Stimulated activated CD8-positive, alpha-beta memory T cell treated with anti-CD3 and anti-CD28 coated beads, Interleukin-7, amount 100 ng/mL, for 48 hours (primary cell): ENCODE results near the gene DNAH5.

Source experiments
- DNase-seq, 2 donors: peaks; one replicate each; pipeline ENCODE4 v3.0.0-alpha.2; 2020; ENCODE audit warnings: low read depth in 1 of 2; ENCODE audit errors: extremely low read depth in 1 of 2

The DNAH5 gene

DNA sequence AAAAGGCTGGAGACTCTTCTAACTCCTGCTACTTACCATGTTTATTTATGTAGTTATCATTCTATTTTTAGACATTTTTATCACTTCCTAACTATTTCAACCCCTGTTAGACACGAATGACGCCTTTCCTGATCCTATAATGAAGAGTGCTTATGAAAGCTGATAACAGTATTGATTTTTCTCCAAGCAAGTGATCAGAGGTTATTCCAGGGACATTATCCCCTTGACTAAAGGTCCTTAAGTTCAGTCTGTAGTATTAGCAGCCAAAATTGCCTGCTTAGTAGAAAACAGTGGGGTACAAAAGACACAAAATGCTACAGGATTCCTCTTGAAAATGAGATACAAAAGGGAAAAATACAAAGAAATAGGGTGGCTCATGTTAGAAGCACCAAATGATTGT, 235.6 kb downstream of the DNAH5 start:
- no peak for DNase-seq

- DNase-seq, result no peak
Measured at GRCh38 chr5:13708432-13708831, 236.1 kb downstream of the DNAH5 start.

DNA sequence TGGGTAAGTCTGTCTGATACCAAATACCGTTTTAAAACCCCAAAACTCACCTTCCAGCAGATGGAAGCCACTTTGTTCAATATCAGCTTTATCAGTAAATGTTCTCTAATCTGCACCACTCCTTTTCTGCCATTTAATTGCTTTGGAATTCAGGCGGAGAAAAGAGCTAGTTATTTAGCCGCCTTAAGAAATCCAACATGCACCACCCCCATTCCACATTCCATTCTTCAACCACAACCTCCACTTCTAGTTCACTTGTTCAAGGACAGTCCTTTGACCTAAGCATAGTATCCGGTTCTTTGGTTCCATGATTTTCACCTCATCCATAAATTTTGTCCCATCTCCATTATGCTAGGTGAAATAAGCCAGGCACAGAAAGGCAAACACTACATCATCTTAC, 240.1 kb downstream of the DNAH5 start:
- no peak for DNase-seq

GRCh38 chr5:13700626-13701025, 243.9 kb downstream of the DNAH5 start:
- DNase-seq, result no peak

- DNase-seq, result no peak
Measured at GRCh38 chr5:13698885-13699284, 245.6 kb downstream of the DNAH5 start.

- DNase-seq, result no peak
Measured at GRCh38 chr5:13695076-13695712, 249.3 kb downstream of the DNAH5 start.

DNA sequence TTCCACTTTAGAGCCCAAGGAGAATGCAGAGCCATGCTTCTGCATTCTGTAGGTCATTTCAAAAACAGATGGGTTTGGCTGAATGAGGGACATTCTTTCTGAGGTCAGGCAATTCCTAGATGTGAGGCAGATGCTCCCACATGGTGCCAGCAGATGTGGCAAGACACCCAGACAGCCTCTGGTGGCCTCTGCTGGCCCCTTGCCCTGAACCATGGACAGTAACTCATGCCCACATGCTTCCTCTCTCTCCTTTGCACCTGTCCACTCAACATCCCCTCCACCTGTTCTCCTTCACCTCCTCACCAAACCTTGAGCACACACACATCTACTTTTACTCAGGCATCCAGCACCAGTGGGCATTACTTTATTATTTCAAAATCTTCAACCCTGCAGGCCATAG, 252.3 kb downstream of the DNAH5 start:
- no peak for DNase-seq

DNA sequence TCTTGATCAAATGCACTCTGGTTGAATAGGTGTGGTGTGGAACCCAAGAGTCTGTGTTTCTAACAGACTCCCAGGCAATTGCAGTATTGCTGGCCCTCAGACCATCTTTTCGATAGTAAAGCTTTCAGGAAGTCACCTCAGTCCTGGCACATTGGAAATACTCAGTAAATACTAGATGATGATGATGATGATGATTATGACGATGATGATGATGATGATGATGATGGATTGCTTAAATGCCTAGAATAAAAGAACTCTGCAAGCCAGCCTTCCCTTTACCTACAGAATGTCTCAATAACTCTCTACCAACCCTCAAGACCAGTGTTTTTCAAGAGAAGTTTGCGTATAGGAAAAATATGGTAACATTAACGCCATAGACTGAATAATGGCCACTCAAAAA, 268.0 kb downstream of the DNAH5 start:
- no peak for DNase-seq

GRCh38 chr5:13674391-13674790, 270.1 kb downstream of the DNAH5 start:
- DNase-seq, result no peak

DNA sequence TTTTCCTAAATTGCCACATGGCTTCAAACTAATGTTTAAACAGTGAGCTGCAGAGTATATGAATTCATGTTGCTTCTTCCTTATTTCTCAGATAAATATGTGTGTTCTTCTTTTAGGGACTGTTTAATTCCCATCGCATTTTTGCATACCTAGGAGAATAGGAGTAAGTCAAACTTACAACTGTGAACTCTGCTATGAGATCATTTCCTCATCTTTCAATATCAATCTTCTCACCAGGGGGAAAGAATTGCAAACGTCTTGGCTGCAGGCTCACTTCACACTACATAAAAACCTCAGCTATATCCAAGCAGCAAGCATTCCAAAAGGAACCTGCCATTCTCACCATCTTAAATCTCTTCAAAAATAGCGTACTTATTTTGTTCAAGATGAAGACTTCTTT, 271.0 kb downstream of the DNAH5 start:
- DNase-seq, result no peak

- no peak for DNase-seq
Measured at GRCh38 chr5:13664377-13664776, 280.1 kb downstream of the DNAH5 start.

GRCh38 chr5:13662626-13663025, 281.9 kb downstream of the DNAH5 start:
- no peak for DNase-seq

- no peak for DNase-seq
Measured at GRCh38 chr5:13661272-13661671, 283.2 kb downstream of the DNAH5 start.

DNA sequence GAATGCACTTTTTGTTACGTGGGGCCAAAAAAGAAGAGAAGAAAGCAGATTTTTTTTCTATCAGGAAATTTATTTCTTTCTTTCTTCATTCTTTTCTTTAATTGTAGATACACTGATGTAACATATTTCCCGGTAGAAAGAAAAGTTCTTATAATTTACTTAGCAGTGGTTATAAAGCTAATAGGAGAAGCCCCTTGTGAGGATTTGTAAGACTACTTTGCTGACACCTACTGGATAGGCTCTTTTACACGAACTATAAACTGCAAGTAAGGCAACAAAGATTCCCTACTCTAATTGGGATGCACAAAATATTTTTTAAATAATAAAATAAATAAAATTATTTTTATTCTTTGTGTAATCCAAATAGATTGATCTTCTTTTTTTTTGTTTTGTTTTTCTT, 284.4 kb downstream of the DNAH5 start:
- no peak for DNase-seq

DNA sequence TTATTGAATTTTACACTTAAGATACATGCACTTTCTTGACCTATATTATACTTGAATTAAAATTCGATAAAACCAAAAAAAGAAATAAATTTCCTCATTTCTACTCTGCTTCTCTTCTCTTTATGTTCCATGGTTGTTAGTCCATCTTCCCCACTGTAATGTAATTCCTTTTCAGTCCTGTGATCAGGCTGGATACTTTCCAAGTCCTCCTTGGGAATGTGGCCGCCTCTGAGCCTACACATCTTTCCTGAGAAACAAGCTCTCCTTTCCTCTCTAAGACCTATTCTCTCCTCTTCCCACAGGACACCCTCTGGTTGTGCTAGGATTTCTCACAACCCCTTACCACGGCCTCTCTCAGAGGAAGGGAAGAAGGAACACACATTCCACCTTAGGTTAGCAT, 285.1 kb downstream of the DNAH5 start:
- DNase-seq, result no peak

DNA sequence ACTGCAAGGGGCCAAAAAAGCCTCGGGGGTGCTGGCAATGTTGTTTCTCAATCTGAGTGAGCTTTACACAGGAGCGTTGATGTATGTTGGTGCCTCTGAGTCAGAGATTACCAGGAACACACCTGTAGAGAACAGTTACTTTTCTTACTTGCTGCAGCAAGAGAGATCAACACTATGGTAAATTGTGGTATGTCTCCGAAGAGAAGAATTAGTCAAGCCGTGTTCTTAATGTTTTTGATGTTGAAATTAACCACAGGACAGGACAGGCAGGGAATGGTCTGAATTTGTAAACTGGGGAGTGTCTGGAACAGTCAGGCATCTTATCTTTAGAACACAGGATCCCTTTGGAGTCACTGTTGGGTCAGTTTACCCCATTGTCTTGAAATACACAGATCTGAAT, 285.7 kb downstream of the DNAH5 start:
- no peak for DNase-seq

GRCh38 chr5:13658152-13658551, 286.3 kb downstream of the DNAH5 start:
- no peak for DNase-seq

DNA sequence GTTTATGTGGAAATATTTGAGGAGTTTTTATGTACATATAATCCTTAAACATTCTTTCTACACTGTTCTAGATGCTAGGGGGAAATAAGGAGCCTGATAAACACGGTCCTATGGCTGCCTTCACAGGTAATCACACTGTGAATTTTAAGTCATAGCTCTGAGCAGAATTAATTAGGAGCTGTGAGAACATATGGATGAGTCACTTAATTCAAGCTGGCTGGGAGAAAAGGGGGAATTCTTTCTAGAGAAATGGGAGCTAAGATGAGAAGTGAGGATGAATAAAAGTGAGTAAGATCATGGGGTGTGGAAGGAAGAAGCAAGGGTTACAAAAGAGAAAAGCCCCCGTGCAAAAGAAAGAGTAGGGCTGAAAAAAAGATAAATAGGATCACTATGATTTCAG, 290.8 kb downstream of the DNAH5 start:
- no peak for DNase-seq

DNA sequence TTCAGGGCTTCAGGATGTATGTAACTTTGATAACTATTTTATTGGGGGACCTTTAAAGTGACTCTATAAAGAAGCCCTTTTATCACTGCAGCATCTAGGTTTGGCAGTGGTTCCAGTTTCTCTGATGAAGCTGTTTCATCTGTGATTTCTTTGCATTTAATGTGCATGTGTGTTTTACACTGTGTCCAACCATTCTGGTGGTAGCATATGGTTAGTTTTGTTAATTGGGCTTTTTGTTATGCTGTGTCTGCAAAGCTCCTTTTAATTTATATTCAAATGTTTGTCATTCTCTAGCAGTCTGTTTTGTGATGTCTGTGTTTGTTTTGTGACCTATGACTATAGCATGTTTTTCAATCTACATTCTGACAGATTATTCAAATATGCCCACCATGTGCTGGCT, 294.8 kb downstream of the DNAH5 start:
- no peak for DNase-seq

DNA sequence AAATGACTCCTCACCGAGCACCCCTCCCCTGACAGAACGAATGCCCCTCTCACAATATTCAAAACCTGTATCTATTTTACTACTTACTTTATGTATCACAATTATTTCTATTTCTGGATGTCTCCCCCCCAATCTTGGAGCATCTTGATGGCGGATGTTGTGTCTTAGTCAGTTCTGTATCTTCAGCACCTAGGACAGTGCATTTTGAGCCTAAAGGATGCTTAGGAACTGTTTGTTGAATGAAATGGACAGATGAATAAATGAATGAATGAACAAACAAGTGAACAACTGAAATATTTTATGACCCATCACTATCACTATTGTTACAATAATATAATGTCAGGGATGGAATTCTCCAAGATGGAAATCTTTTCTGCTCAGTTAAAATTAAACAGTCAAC, 295.7 kb downstream of the DNAH5 start:
- DNase-seq, result no peak

DNA sequence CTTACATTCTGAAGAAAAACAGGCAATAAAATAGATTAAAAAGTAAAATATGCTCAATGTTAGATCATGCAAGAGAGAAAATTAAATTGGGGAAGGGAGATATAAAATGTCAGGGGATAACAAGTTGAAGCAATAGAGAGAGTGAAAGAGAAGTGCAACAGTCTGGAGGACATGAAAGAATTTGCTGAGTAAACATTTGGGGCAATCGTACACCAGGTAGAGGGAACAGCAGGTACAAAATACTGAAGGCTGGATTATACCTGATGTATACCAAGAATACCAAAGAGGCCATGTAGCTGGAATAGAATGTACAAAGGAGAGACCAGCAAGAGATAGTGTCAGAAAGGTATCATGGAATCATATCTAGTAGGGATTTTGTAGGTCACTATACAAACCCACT, 300.8 kb downstream of the DNAH5 start:
- no peak for DNase-seq

DNA sequence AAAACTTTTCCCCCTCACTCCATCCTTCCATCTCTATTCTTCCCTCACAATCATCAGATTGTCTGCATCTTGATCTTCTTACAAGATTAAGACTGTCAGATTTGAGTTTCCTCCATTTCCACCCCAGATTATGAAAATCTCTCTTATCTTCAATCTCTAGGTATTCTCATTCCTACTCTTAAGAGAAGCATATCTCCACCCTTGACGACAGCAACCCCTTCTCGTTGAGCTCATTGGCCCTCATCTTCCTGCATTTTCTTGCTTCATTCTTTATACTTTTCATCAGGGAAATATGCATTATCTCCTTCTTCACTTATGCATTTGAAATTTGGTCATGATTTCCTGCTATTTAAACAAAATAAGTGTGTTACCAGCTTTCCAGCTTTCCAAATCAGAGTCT, 301.3 kb downstream of the DNAH5 start:
- no peak for DNase-seq
